ENCODE measurements around the gene PRAME. TPM values are rescaled to one million over a fixed set of nuclear protein-coding genes. Genes with fewer than 3 reads are reported as not detected.

The PRAME gene
- total RNA-seq, 2 donors from 2014 or later, result 0.14 to 0.41 TPM

DNA sequence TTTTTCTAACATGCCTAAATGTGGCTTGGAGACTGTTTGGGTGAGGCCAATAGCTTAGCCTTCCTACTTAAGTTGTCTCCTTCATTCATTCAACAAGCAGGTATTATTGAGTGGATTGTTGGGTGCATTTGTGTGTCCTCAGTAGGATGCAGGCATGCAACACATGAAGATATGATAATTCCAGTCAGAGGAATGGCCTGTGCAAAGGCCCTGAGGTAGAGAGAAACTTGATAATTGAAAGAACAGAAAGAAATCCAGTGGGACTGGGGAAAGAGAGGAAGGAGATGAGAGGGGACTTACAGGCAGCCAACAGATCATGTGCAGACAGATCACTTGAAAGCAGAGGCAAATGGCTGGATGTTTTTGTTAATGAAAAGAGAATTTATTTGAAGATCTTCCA lies 15.3 kb upstream of the PRAME start:
- DNase-seq (no peak), ATAC-seq (replicated peaks in 1 of 2) (no peak)
- Mint-ChIP-seq H3K4me1 (ENCODE audit: low read depth) (no peaks in the 10 kb centered on the region), H3K27me3 (ENCODE audit: low read depth) (peaks cover 19% of the 10 kb centered on the region), H3K27ac (no peak overlapping the region), H3K9me3 (no peaks in the 10 kb centered on the region), H3K4me3 (no peak overlapping the region), H3K36me3 (ENCODE audit: insufficient read depth in 2 of 2) (no peaks in the 10 kb centered on the region)

DNA sequence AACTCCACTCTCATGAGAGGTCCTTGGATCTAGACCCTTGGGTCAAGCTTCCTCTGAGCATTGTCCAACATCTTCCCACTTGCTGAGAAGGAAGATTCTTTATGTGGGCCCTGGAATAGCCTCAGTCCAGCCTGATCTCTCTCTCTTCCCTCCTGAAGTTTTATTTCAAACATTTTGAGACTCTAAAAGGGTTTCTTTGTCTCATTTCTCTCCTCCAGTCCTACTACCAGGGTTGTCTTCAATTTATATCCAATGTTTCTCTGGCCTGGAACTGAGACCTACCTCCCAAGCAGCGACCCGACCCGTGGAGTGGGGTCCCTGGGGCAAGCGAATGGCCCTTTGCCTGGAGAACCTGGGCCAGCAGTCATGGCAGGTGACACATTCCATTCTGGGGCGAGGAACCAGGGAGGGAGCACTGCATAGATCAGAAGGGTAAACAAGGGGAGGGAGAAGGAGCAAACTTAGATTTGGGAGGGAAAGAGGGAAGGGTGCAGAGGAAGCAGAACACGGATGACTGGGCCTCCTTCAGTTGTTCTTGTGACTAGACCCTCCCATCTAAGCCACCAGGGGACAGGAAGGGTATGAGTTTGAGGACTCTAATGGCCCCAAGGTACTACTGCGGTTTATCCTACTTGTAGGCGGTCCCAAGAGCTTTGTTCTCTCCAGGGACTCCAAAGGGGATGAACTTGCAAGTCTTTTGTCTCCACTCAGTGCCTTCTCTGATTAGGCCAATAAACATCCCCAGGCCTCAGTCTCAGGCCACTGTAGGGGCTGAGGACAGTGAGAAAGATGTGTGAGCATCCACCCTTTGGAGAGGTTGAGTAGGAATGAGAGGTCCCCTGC lies 14.2 kb upstream of the PRAME start:
- no peaks in the 10 kb centered on the region for H3K4me1 Mint-ChIP-seq (ENCODE audit: low read depth)
- ATAC-seq (replicated peaks in 1 of 2), result no peak
- H3K27me3 Mint-ChIP-seq (ENCODE audit: low read depth), result peaks cover 27% of the 10 kb centered on the region
- no peaks in the 10 kb centered on the region for H3K9me3 Mint-ChIP-seq
- H3K27ac Mint-ChIP-seq, result no peak overlapping the region
- no peaks in the 10 kb centered on the region for H3K36me3 Mint-ChIP-seq (ENCODE audit: insufficient read depth in 2 of 2)
- DNase-seq, result no peak
- no peak overlapping the region for H3K4me3 Mint-ChIP-seq

GRCh38 chr22:22571862-22572261 lies 12.8 kb upstream of the PRAME start:
- no peak for ATAC-seq (replicated peaks in 1 of 2)
- Mint-ChIP-seq H3K36me3 (ENCODE audit: insufficient read depth in 2 of 2) (no peaks in the 10 kb centered on the region), H3K4me1 (ENCODE audit: low read depth) (no peaks in the 10 kb centered on the region), H3K27me3 (ENCODE audit: low read depth) (peaks cover 27% of the 10 kb centered on the region), H3K9me3 (no peaks in the 10 kb centered on the region), H3K4me3 (no peak overlapping the region), H3K27ac (no peak overlapping the region)
- no peak for DNase-seq

- Mint-ChIP-seq H3K9me3 (no peaks in the 10 kb centered on the region), H3K27me3 (ENCODE audit: low read depth) (peaks cover 27% of the 10 kb centered on the region), H3K36me3 (ENCODE audit: insufficient read depth in 2 of 2) (no peaks in the 10 kb centered on the region), H3K4me1 (ENCODE audit: low read depth) (no peaks in the 10 kb centered on the region), H3K4me3 (no peak overlapping the region), H3K27ac (no peak overlapping the region)
- no peak for DNase-seq
- no peak for ATAC-seq (replicated peaks in 1 of 2)
Observed at GRCh38 chr22:22571429-22571828, 12.4 kb upstream of the PRAME start.

GRCh38 chr22:22569218-22569617 lies 10.2 kb upstream of the PRAME start:
- DNase-seq, result no peak
- no peaks in the 10 kb centered on the region for H3K36me3 Mint-ChIP-seq (ENCODE audit: insufficient read depth in 2 of 2)
- H3K27me3 Mint-ChIP-seq (ENCODE audit: low read depth), result peaks cover 14% of the 10 kb centered on the region
- no peak overlapping the region for H3K4me3 Mint-ChIP-seq
- no peak for ATAC-seq (replicated peaks in 1 of 2)
- H3K4me1 Mint-ChIP-seq (ENCODE audit: low read depth), result no peaks in the 10 kb centered on the region
- H3K9me3 Mint-ChIP-seq, result no peaks in the 10 kb centered on the region
- H3K27ac Mint-ChIP-seq, result no peak overlapping the region

GRCh38 chr22:22565981-22566380 lies 6.9 kb upstream of the PRAME start:
- H3K4me3 Mint-ChIP-seq, result no peak overlapping the region
- no peaks in the 10 kb centered on the region for H3K9me3 Mint-ChIP-seq
- no peak overlapping the region for H3K27ac Mint-ChIP-seq
- DNase-seq (no peak), ATAC-seq (replicated peaks in 1 of 2) (no peak)
- peaks cover 12% of the 10 kb centered on the region for H3K27me3 Mint-ChIP-seq (ENCODE audit: low read depth)
- no peaks in the 10 kb centered on the region for H3K36me3 Mint-ChIP-seq (ENCODE audit: insufficient read depth in 2 of 2)
- no peaks in the 10 kb centered on the region for H3K4me1 Mint-ChIP-seq (ENCODE audit: low read depth)

DNA sequence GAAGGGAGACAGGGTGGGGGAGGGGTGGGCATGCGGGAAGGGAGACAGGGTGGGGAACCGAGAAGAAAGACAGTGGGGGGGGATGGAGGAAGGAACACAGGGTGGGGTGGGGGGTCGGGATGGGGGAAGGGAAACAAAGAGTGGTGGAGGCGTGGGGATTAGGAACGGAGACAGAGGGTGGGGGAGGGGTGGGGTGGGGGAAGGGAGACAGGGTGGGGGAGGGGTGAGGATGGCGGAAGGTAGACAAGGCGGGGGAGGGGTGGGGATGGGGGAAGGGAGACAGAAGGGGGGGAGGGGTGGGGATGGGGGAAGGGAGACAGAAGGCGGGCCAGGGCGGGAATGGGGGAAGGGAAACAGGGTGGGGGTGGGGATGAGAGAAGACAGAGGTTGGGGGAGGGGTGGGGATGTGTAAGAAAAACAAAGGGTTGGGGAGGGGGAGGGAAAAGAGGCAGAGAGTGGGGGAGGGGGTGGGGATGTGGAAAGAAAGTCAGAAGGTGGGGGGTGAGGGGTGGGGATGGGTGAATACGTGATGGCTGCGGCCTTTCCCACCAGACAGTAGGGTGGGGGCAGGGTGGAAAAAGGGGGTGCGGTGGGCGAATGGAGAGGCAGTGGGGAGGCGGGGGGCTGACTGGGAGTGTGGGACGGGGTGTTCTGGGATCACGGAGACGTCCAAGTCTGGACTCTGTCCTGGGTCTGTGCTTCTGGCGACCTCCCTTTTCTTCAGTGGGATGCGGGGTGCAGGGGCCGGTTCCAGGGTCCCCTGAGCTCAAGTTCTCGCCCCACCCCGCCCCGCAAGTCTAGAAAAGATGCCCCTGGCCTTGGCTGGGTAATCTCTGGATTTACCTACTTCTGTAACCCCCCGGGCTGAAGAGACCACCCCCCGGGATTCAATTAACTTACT lies 744 bp downstream of the PRAME start:
- Mint-ChIP-seq H3K27ac (no peak overlapping the region), H3K4me3 (no peak overlapping the region), H3K27me3 (ENCODE audit: low read depth) (no peaks in the 10 kb centered on the region), H3K36me3 (ENCODE audit: insufficient read depth in 2 of 2) (no peaks in the 10 kb centered on the region), H3K4me1 (ENCODE audit: low read depth) (peaks cover 4% of the 10 kb centered on the region), H3K9me3 (no peaks in the 10 kb centered on the region)
- DNase-seq (no peak), ATAC-seq (replicated peaks in 1 of 2) (no peak)

DNA sequence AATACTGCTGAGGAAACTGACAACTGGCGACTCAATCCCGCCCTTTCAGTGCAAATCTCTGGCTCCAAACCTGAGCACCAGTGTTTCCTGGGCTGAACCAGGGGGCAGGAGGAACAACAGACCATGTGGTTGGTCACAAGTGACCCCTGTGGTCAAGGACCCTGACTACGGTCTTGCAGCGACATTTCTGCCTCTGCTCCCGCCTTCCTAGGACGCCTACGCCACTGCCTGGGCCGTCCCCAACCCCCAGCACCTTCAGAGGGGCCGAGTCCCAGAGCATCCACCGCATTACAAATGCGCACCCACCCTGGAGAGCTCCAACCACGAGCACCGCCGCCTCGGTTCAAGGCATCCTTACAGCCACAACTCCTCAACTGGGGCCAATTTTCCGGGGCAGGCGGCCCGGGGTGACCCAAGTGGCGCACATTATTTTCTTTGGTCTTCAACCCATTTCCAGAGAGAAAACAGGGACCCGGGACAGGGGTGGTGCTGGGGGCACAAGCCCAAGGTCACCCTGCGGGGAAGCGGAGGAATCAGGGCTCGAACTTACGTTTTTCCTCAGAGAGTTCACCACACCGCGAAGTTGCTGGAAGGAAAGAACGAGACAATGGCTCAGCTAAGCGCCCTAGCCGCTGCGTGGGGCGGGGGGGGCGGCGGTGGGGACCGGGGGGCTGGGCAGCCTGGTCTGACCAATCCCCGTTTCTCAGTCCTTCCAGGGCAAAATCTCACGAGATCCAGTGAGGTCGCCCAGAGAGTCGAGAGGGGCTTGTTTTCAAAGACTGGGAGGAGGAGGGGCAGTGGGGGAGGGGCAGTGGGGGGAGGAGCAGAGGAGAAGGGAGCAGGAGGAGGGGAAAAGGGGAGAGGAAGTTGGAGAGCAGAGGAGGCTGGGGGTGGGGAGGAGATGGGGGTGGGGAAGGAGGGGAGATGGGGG lies 1.8 kb downstream of the PRAME start:
- peaks cover 4% of the 10 kb centered on the region for H3K4me1 Mint-ChIP-seq (ENCODE audit: low read depth)

DNA sequence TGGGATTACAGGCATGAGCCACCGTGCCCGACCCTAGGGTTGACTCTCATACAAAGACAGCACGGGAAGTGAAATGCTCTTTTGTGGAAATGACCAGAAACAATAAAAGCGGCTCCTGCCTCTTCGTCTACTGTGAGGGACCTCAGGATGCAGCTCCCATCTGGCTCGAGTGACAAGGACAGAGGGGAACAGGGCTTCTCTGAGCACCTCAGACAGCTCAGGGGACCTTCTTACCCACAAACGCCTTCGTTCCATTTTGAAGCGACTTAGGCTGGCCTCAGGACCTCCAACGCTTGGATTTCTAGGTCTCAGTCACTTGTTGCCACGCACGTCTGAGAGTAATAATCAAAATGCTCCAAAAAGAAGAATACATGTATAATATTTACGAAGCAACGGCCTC lies 2.5 kb downstream of the PRAME start:
- H3K4me3 Mint-ChIP-seq, result no peak overlapping the region
- H3K9me3 Mint-ChIP-seq, result no peaks in the 10 kb centered on the region
- no peaks in the 10 kb centered on the region for H3K36me3 Mint-ChIP-seq (ENCODE audit: insufficient read depth in 2 of 2)
- DNase-seq (no peak), ATAC-seq (replicated peaks in 1 of 2) (no peak)
- H3K4me1 Mint-ChIP-seq (ENCODE audit: low read depth), result peaks cover 4% of the 10 kb centered on the region
- H3K27me3 Mint-ChIP-seq (ENCODE audit: low read depth), result no peaks in the 10 kb centered on the region
- no peak overlapping the region for H3K27ac Mint-ChIP-seq

More for the DNA sequence above, 1.8 kb downstream of the PRAME start:
- H3K27ac Mint-ChIP-seq, result no peak overlapping the region
- no peak for ATAC-seq (replicated peaks in 1 of 2)
- no peaks in the 10 kb centered on the region for H3K36me3 Mint-ChIP-seq (ENCODE audit: insufficient read depth in 2 of 2)
- DNase-seq, result no peak
- H3K4me3 Mint-ChIP-seq, result no peak overlapping the region
- H3K27me3 Mint-ChIP-seq (ENCODE audit: low read depth), result no peaks in the 10 kb centered on the region
- no peaks in the 10 kb centered on the region for H3K9me3 Mint-ChIP-seq

DNA sequence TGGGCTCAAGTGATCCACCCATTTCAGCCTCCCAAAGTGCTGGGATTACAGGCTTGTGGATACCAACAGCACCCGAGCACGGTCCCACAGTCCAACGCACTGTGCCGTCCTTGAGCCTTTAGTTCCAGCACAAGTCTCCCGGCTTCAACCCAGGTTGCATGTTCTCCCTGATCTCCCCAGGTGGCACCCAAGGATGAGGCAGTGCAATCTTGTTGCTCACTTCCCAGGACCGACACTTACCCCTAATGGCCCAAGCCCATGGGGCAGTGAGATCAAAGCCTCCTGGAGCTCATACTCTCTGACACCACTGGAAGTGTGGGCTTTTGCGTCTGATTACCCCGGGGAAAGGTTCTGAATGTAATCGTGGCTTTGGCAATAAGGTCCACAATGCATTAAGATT lies 3.5 kb downstream of the PRAME start:
- H3K9me3 Mint-ChIP-seq, result no peaks in the 10 kb centered on the region
- H3K27me3 Mint-ChIP-seq (ENCODE audit: low read depth), result no peaks in the 10 kb centered on the region
- peaks cover 4% of the 10 kb centered on the region for H3K4me1 Mint-ChIP-seq (ENCODE audit: low read depth)
- H3K36me3 Mint-ChIP-seq (ENCODE audit: insufficient read depth in 2 of 2), result no peaks in the 10 kb centered on the region
- H3K27ac Mint-ChIP-seq, result no peak overlapping the region
- DNase-seq (no peak), ATAC-seq (replicated peaks in 1 of 2) (no peak)
- H3K4me3 Mint-ChIP-seq, result no peak overlapping the region

DNA sequence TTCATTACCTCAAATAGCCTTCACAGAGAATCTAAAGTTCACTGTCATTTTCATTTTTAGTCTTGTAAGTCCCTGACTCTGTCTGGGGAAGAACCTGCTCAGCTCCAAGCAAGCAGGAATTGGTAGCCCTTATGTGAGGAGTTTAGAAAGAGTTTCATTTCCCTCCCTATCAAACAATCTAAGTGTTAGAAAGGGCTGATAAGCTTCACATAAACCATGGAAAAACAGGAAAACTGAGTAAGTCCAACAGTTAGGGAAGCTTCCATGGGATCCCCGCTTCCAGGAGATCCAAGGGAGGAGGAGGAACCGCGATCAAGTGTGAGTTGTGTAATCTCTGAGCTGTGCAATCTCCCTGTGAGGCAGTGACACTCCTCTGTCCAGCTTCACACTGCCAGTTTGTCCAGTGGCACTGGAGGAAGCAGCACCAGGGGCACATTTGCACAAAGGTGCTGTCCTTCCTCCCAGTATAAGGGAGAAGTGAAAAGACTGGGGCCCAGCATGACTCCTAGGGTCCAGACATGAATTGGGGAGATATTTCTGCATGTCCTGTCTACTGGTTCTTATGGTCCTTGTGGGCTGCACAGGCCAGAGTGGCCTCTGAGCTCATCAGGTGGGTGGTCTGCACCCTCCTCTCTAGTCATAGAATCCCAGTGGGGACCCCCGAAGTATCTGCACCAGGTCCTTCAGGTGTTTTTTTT lies 4.3 kb downstream of the PRAME start:
- no peaks in the 10 kb centered on the region for H3K36me3 Mint-ChIP-seq (ENCODE audit: insufficient read depth in 2 of 2)
- no peaks in the 10 kb centered on the region for H3K27me3 Mint-ChIP-seq (ENCODE audit: low read depth)
- H3K4me1 Mint-ChIP-seq (ENCODE audit: low read depth), result peaks cover 4% of the 10 kb centered on the region
- H3K4me3 Mint-ChIP-seq, result no peak overlapping the region
- no peaks in the 10 kb centered on the region for H3K9me3 Mint-ChIP-seq
- ATAC-seq (replicated peaks in 1 of 2) (no peak), DNase-seq (no peak)
- H3K27ac Mint-ChIP-seq, result no peak overlapping the region
